Heart left ventricle (tissue), 16 donors: ENCODE data around the gene CNP. TPM values are rescaled to one million over a fixed set of nuclear protein-coding genes. Genes with fewer than 3 reads are reported as not detected.

Experiments used
- ATAC-seq, 4 donors: fragments of 200-7000 bp; cut with Tn5 transposase; one replicate each; pipeline ENCODE4 v1.9.1; 2020 to 2022; ENCODE audit warnings: moderate library complexity in 4 of 4, mild to moderate bottlenecking in 3 of 4, moderate number of reproducible peaks in 1 of 4
- DNase-seq, 5 donors: peaks; one replicate each; pipeline ENCODE4 v3.0.0-alpha.2; 2020
- H3K27ac ChIP-seq, 12 donors: fragments of 200-600 bp; sonication (generic) in 4 of 12; one replicate each; pipeline versions ENCODE4 v1.5.0 to v1.8.0; 2016 to 2022; ENCODE audit warnings: mild to moderate bottlenecking in 2 of 12
- H3K27me3 ChIP-seq, 9 donors: fragments of 200-600 bp; sonication (generic) in 2 of 9; one replicate each; pipeline versions ENCODE4 v1.5.1 to v1.8.0; 2016 to 2022; ENCODE audit warnings: mild to moderate bottlenecking in 3 of 9
- H3K36me3 ChIP-seq, 9 donors: fragments of 200-600 bp; sonication (generic) in 2 of 9; one replicate each; pipeline versions ENCODE4 v1.5.0 to v1.8.0; 2018 to 2022; ENCODE audit warnings: mild to moderate bottlenecking in 2 of 9
- H3K4me1 ChIP-seq, 12 donors: fragments of 200-600 bp; sonication (generic) in 4 of 12; one replicate each; pipeline versions ENCODE4 v1.5.0 to v1.8.0; 2016 to 2022; ENCODE audit warnings: mild to moderate bottlenecking in 3 of 12
- H3K4me3 ChIP-seq, 12 donors: fragments of 200-600 bp; sonication (generic) in 4 of 12; one replicate each; pipeline versions ENCODE4 v1.5.0 to v1.8.0; 2017 to 2022; ENCODE audit warnings: mild to moderate bottlenecking in 9 of 12, moderate library complexity in 4 of 12
- H3K9me3 ChIP-seq, 12 donors: fragments of 200-600 bp; sonication (generic) in 4 of 12; one replicate each; pipeline versions ENCODE4 v1.5.0 to v1.8.0; 2016 to 2022; ENCODE audit warnings: mild to moderate bottlenecking in 1 of 12
- CTCF ChIP-seq, 12 donors: fragments of 200-600 bp; sonication (generic) in 4 of 12; IDR thresholded peaks; one replicate each; pipeline versions ENCODE4 v1.5.0 to v1.8.0; 2018 to 2022; ENCODE audit warnings: antibody characterized with exemption in 12 of 12, mild to moderate bottlenecking in 5 of 12
- POLR2A ChIP-seq, 2 donors: fragments of 450-650 bp; IDR thresholded peaks; one replicate each; pipeline ENCODE4 v1.6.1; 2017; ENCODE audit warnings: antibody characterized with exemption in 2 of 2, mild to moderate bottlenecking in 2 of 2, moderate library complexity in 2 of 2
- WGBS, 4 donors: extraction: QIAGEN DNeasy Blood & Tissue Kit in 2 of 4; methylation state at CpG; one replicate each; pipeline versions ENCODE4 v1.1.5 to v1.1.7; 2013 to 2018; 5-methylcytosine and 5-hydroxymethylcytosine counted together
- intact Hi-C, 10 donors: fragments of 100-400 bp; cut with DNase I; formaldehyde crosslinking; loops; one replicate each; pipeline versions ENCODE4 v1.11.1 to v1.14.2; 2022
- polyA plus RNA-seq, 2 donors: library from polyadenylated mRNA; stranded (reverse); fragments of 200-250 nt; gene quantifications; one replicate each; pipeline ENCODE4 v1.2.3, GENCODE V29; 2013
- total RNA-seq, 9 donors: library from RNA; depleted of rRNA in 2 of 9; stranded (reverse); fragments of >200 nt in 2 of 9; fragmentation: NEBNext Ultra II Directional in 3 of 9; extraction: Animal tissue kit (Norgen Biotek cat#: 25700) in 3 of 9; gene quantifications; one replicate each; pipeline versions ENCODE4 v1.1.0 to v1.2.4, GENCODE V29; 2016 to 2023
- donor health status: ischemic (EF 13 %, LVEDD 7.1; RV severe dilation, severe dysfunction).
- donor health status: healthy with polysubstance abuse.
- donor health status: DM: no; HTN: yes; CAD: no.
- donor health status: DM: no; HTN: no; CAD: no.
- donor health status: ischemic (EF 25% LVEDD 6.9; RV normal size, moderate dysfunction).
- donor health status: ischemic (EF 25% LVEDD 5.7; RV mildly dilated, moderate dysfunction).
- donor health status: healthy.
- donor health status: DM: yes; HTN: yes; CAD: no.
- donor health status: ischemic (EF 35%, LVEDD 5.7; RV mildly dilated, moderate dysfunction).
- donor health status: nonischemic (EF 11% LVEDD 7.7; RV severe dilation, severe dysfunction).
- donor health status: DM: yes; HTN: yes; CAD: no.
- donor health status: PGD.
- donor health status: ischemic (EF 29% LVEDD 5.4; RV normal size, mild dysfunction).
- donor health status: nonischemic (EF 23%, LVEDD 6.1; RV moderate dilation, normal function).

CNP gene
- total and polyA plus RNA-seq, 11 donors: 19.3 to 49.1 (median 27.5) TPM

GRCh38 chr17:41975099-41976083 is 8.8 kb downstream of the CNP start:
- H3K4me1 ChIP-seq: peaks cover 0 to 24% (median 19%) of the 10 kb centered on the region in 12 donors

GRCh38 chr17:41976142-41976768 is 9.7 kb downstream of the CNP start:
- H3K27ac ChIP-seq: peak overlapping the region in 4 of 12 donors; percentile 33 to 54 (median 40)
- H3K4me1 ChIP-seq: peaks cover 0 to 21% (median 18%) of the 10 kb centered on the region in 12 donors
- H3K4me3 ChIP-seq: no peak overlapping the region
- no peaks in the 10 kb centered on the region for H3K9me3 ChIP-seq
- peaks cover 3 to 99% (median 94%) of the 10 kb centered on the region in 9 donors for H3K36me3 ChIP-seq
- TF ChIP-seq CTCF (IDR thresholded peaks at IDR 0.05): no peak
- no peak for TF ChIP-seq POLR2A (IDR thresholded peaks at IDR 0.05)
- intact Hi-C loops: no loop called here
- no peak for ATAC-seq
- no peak for DNase-seq
- 70 to 79% (median 79%) methylated on average over 11 of the region's 11 CpGs for WGBS, 4 donors
- no peaks in the 10 kb centered on the region for H3K27me3 ChIP-seq

More at GRCh38 chr17:41975099-41976083, 8.8 kb downstream of the CNP start:
- no peak for TF ChIP-seq POLR2A (IDR thresholded peaks at IDR 0.05)
- TF ChIP-seq CTCF (IDR thresholded peaks at IDR 0.05): no peak
- DNase-seq: peak in 1 of 5 donors; percentile 4
- WGBS, 4 donors: 86 to 93% (median 91%) methylated on average over 8 to 9 of the region's 9 CpGs
- Histone ChIP-seq H3K27ac (peak overlapping the region in 1 of 12 donors; percentile 54), H3K4me3 (no peak overlapping the region), H3K27me3 (no peaks in the 10 kb centered on the region), H3K9me3 (no peaks in the 10 kb centered on the region), H3K36me3 (peaks cover 0 to 98% (median 88%) of the 10 kb centered on the region in 9 donors)
- intact Hi-C loops: no loop called here
- ATAC-seq: no peak

GRCh38 chr17:41977991-41978390 is 11.4 kb downstream of the CNP start:
- no peaks in the 10 kb centered on the region for H3K27me3 ChIP-seq
- H3K27ac ChIP-seq: no peak overlapping the region
- no peak for DNase-seq
- no peak overlapping the region for H3K4me3 ChIP-seq
- ATAC-seq: no peak
- intact Hi-C loops: no loop called here
- H3K36me3 ChIP-seq: peaks cover 3 to 100% (median 96%) of the 10 kb centered on the region in 9 donors
- WGBS, 4 donors: 93 to 96% (median 94%) methylated on average over 4 of the region's 4 CpGs
- no peak for TF ChIP-seq CTCF (IDR thresholded peaks at IDR 0.05)
- no peak for TF ChIP-seq POLR2A (IDR thresholded peaks at IDR 0.05)
- peaks cover 0 to 11% (median 8%) of the 10 kb centered on the region in 12 donors for H3K4me1 ChIP-seq
- no peaks in the 10 kb centered on the region for H3K9me3 ChIP-seq
